Calu3 (cell line): Measurements from ENCODE around the gene STXBP1. TPM values are rescaled to one million over a fixed set of nuclear protein-coding genes. Genes with fewer than 3 reads are reported as not detected.

ENCODE experiments used
- BruUV-seq: library from RNA; stranded (reverse); fragments of 400-500 nt; replicated peaks from 2 replicates; lab custom pipeline; 2021; lab: Mats Ljungman, UMichigan
- CTCF ChIA-PET: fragments of 300-600 bp; sonication (Branson Sonifier 250); formaldehyde crosslinking; loops from one replicate; lab custom pipeline; 2022; ENCODE audit warnings: antibody characterized with exemption; lab: Charles Lee
- DNase-seq: peaks from one replicate; pipeline ENCODE4 v3.0.0; 2022
- H3K27ac Mint-ChIP-seq: one replicate; pipeline ENCODE4 v1.8.0; 2022; ENCODE audit warnings: mixed read lengths; ENCODE audit not compliant: unreplicated experiment
- H3K27me3 Mint-ChIP-seq: one replicate; pipeline ENCODE4 v1.8.0; 2022; ENCODE audit warnings: mixed read lengths; ENCODE audit not compliant: unreplicated experiment
- H3K36me3 Mint-ChIP-seq: one replicate; pipeline ENCODE4 v1.8.0; 2022; ENCODE audit warnings: mild to moderate bottlenecking, moderate library complexity, mixed read lengths; ENCODE audit not compliant: insufficient read depth, unreplicated experiment
- H3K4me1 Mint-ChIP-seq: one replicate; pipeline ENCODE4 v1.8.0; 2022; ENCODE audit warnings: mild to moderate bottlenecking, low read depth, mixed read lengths; ENCODE audit not compliant: unreplicated experiment
- H3K4me3 Mint-ChIP-seq: one replicate; pipeline ENCODE4 v1.8.0; 2022; ENCODE audit warnings: mild to moderate bottlenecking, low read depth, moderate library complexity, mixed read lengths; ENCODE audit not compliant: unreplicated experiment
- H3K9me3 Mint-ChIP-seq: one replicate; pipeline ENCODE4 v1.8.0; 2022; ENCODE audit warnings: low read depth, mixed read lengths; ENCODE audit not compliant: unreplicated experiment
- intact Hi-C: fragments of 100-400 bp; cut with micrococcal nuclease; formaldehyde crosslinking; loops from one replicate; pipeline ENCODE4 v1.10.0; 2022; ENCODE audit not compliant: unreplicated experiment
- total RNA-seq: library from RNA; stranded (reverse); gene quantifications from 2 replicates; pipeline ENCODE4 v1.2.3, GENCODE V29; 2022
- TF ChIP-seq, protein P1 (sequence below): fragments of 200-600 bp; IDR thresholded peaks from one replicate; pipeline ENCODE4 v1.8.0; 2022; ENCODE audit warnings: antibody characterized with exemption; ENCODE audit not compliant: unreplicated experiment

STXBP1 gene
- total RNA-seq, 1 experiment from 2014 or later = 5.9 TPM

DNA sequence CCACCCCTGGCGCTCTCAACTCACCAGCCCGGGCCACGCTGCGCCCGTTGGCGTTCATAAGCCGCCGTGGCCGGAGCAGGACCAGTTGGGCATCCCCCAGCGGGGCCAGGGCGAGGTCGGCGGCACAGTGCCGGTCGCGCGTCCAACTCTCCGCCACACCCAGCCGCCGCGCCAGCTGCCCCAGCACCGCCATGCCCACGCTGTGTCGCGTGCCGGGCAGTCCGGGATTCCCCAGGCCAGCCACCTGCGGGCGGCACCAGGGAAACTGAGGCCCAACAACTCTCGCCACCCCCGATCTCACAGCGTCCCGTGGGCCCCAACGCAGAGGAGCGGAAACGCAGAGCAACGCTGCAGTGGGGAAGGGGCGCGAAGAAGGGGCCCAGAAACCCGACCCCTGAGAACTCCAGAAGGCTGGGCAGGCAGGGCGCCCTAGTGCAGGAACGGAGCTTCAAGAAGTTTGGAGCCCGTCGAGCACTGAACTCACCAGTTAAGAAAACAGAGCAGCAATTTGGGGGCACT is 102.9 kb downstream of the STXBP1 start:
- intact Hi-C loops = no loop called here
- Mint-ChIP-seq H3K27ac (peak overlapping the region; percentile 86), H3K9me3 (no peaks in the 10 kb centered on the region), H3K27me3 (no peaks in the 10 kb centered on the region), H3K36me3 (peaks cover 46% of the 10 kb centered on the region), H3K4me1 (no peaks in the 10 kb centered on the region), H3K4me3 (peak overlapping the region; percentile 86)
- TSS peak; percentile 57 for BruUV-seq
- DNase-seq = peak; percentile 25
- CTCF ChIA-PET = interaction anchor here (1.0 to 1.4 kb wide), 3 partner anchors 9 to 20 kb away, joined by 3 to 8 read pairs (median 5); partner anchors contain the start of genes CFAP157 and TOR2A
- TF ChIP-seq, protein P1, sequence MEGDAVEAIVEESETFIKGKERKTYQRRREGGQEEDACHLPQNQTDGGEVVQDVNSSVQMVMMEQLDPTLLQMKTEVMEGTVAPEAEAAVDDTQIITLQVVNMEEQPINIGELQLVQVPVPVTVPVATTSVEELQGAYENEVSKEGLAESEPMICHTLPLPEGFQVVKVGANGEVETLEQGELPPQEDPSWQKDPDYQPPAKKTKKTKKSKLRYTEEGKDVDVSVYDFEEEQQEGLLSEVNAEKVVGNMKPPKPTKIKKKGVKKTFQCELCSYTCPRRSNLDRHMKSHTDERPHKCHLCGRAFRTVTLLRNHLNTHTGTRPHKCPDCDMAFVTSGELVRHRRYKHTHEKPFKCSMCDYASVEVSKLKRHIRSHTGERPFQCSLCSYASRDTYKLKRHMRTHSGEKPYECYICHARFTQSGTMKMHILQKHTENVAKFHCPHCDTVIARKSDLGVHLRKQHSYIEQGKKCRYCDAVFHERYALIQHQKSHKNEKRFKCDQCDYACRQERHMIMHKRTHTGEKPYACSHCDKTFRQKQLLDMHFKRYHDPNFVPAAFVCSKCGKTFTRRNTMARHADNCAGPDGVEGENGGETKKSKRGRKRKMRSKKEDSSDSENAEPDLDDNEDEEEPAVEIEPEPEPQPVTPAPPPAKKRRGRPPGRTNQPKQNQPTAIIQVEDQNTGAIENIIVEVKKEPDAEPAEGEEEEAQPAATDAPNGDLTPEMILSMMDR = no peak

DNA sequence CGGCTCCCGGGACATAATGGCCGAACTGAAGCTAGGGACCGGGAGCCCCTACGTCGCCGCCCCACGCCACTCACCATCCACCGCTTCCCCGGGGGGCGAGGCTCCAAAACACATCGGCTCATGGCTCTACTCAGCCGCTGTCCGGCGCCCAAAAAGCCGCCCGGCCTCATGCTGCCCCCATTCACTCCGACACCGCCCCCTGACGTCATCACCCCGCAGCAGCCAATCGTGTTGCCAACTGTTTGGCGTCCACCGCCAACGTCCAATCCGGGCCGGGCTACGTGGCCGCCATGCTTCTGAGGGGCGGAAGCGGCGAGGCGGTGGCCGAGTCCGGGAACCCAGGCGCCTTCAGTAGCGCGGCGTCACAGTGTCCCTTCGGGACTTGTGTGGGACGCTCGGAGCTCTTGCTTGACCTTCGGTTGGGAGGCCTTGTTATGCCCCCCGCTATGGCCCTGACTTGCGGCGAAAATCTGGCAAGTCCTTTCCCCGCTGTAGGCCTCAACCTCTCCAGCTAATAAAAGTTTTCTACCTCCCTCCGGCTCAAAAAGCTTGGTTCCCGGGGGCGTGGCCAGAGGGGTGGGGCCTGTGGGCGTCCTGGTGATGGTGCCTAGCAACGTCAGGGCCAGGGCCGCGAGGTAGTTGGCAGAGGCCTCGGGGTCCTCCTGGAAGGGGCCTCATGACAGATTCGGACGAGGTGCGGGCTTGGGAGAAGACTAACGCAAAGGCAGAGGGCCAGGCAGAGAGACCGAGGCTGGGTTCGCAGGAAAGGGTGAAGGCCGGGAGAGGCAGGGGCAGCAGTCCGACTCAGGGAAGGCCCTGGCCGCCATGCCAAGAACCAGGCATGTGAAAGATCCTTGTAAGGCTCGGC is 103.6 kb downstream of the STXBP1 start, which contains the start of the genes PTRH1 and TTC16:
Gene PTRH1 (minus strand): TSS at position 194 of the 868 bp plus-strand sequence. CDS start 24 bp downstream, at position 170.
Gene TTC16 (plus strand): TSS at position 610 of the 868 bp plus-strand sequence. CDS start 67 bp downstream, at position 677.
- intact Hi-C loops = no loop called here
- CTCF ChIA-PET = interaction anchor here (0.9 to 1.4 kb wide), 4 partner anchors 10 to 129 kb away, joined by 3 to 8 read pairs (median 4); partner anchors contain the start of genes CFAP157 and TOR2A

DNA sequence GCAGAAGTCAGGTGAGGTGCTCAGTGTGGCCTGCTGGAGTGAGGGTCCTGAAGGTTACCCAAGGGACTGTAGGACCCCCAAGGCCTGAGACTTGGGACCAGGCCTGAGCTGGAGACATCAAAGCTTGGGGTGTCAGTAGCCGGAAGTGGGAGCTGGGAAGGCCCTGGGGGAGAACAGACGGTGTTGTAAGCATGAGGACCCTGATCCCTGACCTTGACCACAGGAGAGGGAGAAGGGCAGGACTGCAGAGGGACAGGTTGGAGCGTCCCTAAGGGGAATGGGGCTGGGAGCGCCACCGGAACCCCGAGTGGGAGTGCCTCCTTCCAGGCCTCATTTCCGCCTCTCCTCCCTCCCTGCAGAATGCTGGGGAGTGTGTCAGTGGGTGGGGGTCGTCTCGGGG is 104.3 kb downstream of the STXBP1 start:
- H3K4me1 Mint-ChIP-seq = peaks cover 8% of the 10 kb centered on the region
- no peak overlapping the region for H3K27ac Mint-ChIP-seq
- intact Hi-C loops = no loop called here
- H3K27me3 Mint-ChIP-seq = peaks cover 10% of the 10 kb centered on the region
- CTCF ChIA-PET = interaction anchor here (0.9 to 1.4 kb wide), 3 partner anchors 10 to 130 kb away, joined by 3 to 8 read pairs (median 3); partner anchors contain the start of genes CFAP157 and TOR2A
- no TSS peak for BruUV-seq
- no peak for DNase-seq
- peaks cover 45% of the 10 kb centered on the region for H3K36me3 Mint-ChIP-seq
- peak overlapping the region; percentile 86 for H3K4me3 Mint-ChIP-seq
- TF ChIP-seq, protein P1 = no peak
- H3K9me3 Mint-ChIP-seq = no peaks in the 10 kb centered on the region

More for the DNA sequence above, 103.6 kb downstream of the STXBP1 start, which contains the start of the genes PTRH1 and TTC16:
- Mint-ChIP-seq H3K9me3 (no peaks in the 10 kb centered on the region), H3K4me3 (peak within 1 kb of the TSS; percentile 86), H3K36me3 (peaks cover 46% of the 10 kb centered on the region), H3K4me1 (peaks cover 1% of the 10 kb centered on the region), H3K27ac (peak within 1 kb of the TSS; percentile 86), H3K27me3 (peaks cover 6% of the 10 kb centered on the region)
- no TSS peak for BruUV-seq
- TF ChIP-seq, protein P1 = no peak
- peak; percentile 94 for DNase-seq

DNA sequence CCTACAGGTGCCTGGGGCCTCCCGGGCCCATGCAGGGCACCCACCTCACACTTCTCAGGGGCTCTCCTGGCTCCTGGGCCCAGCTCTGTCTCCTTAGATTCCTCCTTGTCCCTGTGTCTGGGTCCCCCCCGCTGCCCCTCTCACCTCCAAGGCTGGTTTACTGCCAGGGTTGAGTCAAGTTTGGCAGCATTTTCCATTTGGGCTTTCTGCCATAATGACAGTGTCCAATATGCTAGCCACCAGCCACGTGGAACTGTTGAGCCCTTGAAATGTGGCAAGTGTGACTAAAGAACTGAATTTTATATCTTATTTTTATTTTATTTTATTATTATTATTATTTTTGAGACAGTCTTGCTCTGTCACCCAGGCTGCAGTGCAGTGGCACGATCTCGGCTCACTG is 105.7 kb downstream of the STXBP1 start:
- intact Hi-C loops = no loop called here
- no peak overlapping the region for H3K27ac Mint-ChIP-seq

More for the DNA sequence above, 105.7 kb downstream of the STXBP1 start:
- no TSS peak for BruUV-seq
- Mint-ChIP-seq H3K9me3 (no peaks in the 10 kb centered on the region), H3K4me1 (peaks cover 10% of the 10 kb centered on the region), H3K4me3 (no peak overlapping the region), H3K36me3 (peaks cover 37% of the 10 kb centered on the region), H3K27me3 (peaks cover 10% of the 10 kb centered on the region)
- DNase-seq = no peak
- TF ChIP-seq, protein P1 = no peak
- CTCF ChIA-PET = no interaction called here
